ENCODE results near the gene MED22.

Gene MED22

GRCh38 chr9:133294257-133294656 is 53.7 kb downstream of the MED22 start:
- no peak overlapping the region for H3K27ac ChIP-seq (ENCODE audit: low read depth in 2 of 2, low read length in 2 of 2)
- no peaks in the 10 kb centered on the region for H3K27me3 ChIP-seq (ENCODE audit: control insufficient read depth in 2 of 2, insufficient read depth in 2 of 2, low read length in 2 of 2)
- H3K9ac ChIP-seq (ENCODE audit: low read depth in 1 of 2, low read length in 2 of 2): no peak overlapping the region
- no peaks in the 10 kb centered on the region for H3K36me3 ChIP-seq (ENCODE audit: control insufficient read depth in 2 of 2, insufficient read depth in 2 of 2, low read length in 2 of 2)
- no peaks in the 10 kb centered on the region for H3K9me3 ChIP-seq (ENCODE audit: control insufficient read depth in 2 of 2, low read length in 2 of 2)
- H3K4me1 ChIP-seq (ENCODE audit: control insufficient read depth in 2 of 2, insufficient read depth in 2 of 2, low read length in 2 of 2): no peaks in the 10 kb centered on the region
- no peak overlapping the region for H3K4me3 ChIP-seq (ENCODE audit: low read length in 2 of 2)

GRCh38 chr9:133290751-133291302 is 57.1 kb downstream of the MED22 start:
- H3K27ac ChIP-seq (ENCODE audit: low read depth in 2 of 2, low read length in 2 of 2): no peak overlapping the region
- no peaks in the 10 kb centered on the region for H3K9me3 ChIP-seq (ENCODE audit: control insufficient read depth in 2 of 2, low read length in 2 of 2)
- H3K9ac ChIP-seq (ENCODE audit: low read depth in 1 of 2, low read length in 2 of 2): no peak overlapping the region
- H3K4me3 ChIP-seq (ENCODE audit: low read length in 2 of 2): no peak overlapping the region
- H3K36me3 ChIP-seq (ENCODE audit: control insufficient read depth in 2 of 2, insufficient read depth in 2 of 2, low read length in 2 of 2): no peaks in the 10 kb centered on the region
- H3K27me3 ChIP-seq (ENCODE audit: control insufficient read depth in 2 of 2, insufficient read depth in 2 of 2, low read length in 2 of 2): no peaks in the 10 kb centered on the region
- H3K4me1 ChIP-seq (ENCODE audit: control insufficient read depth in 2 of 2, insufficient read depth in 2 of 2, low read length in 2 of 2): no peaks in the 10 kb centered on the region
